Measurements from ENCODE around the gene RNASET2.
"Not testable (repeated sequence)": the region's sequence is repeated elsewhere in the genome, so short reads cannot be mapped to it uniquely, and the experiment has no call there.

The RNASET2 gene

DNA sequence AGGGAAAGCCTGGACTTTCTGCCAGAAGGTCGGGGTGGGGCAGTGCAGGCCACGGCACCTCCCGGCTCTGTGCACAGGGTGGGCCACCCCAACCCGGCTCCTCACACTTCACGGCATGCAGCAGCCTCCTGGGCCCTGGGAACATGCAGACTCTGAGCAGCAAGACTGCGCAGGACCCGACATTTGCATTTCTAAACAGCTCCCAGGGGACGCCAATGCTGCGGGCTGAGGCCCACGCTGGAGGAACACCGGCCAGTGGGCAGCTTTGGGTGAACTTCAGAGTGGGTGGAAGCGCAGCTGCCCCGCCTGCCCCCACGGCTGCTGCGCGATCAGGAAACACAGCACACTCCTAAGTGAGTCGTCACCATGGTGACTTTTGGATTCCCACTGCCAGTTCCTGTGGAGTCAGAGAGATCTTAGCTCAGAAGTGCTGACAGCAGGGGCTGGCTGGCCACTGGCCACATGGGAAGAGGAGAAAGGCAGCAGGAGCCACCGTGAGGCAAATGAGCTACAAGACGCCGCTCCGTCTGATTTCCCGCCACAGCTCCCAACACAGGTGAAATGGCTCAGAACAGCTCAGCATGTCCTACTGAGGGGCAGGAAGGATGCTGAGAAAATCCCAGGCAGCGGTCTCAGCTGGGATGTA lies 52.1 kb downstream of the RNASET2 start:
- DNase-seq (ENCODE audit: low read depth) = no peak
- Histone ChIP-seq H3K36me3 (ENCODE audit: control insufficient read depth, insufficient read depth, low read length, severe bottlenecking) (no peaks in the 10 kb centered on the region), H3K4me3 (ENCODE audit: low read length) (no peak overlapping the region), H3K4me1 (ENCODE audit: control insufficient read depth, insufficient read depth, low read length) (no peaks in the 10 kb centered on the region), H3K9ac (ENCODE audit: low read length) (no peak overlapping the region), H3K9me3 (ENCODE audit: control insufficient read depth, low read length) (no peaks in the 10 kb centered on the region), H3K27me3 (replicated peaks; ENCODE audit: control insufficient read depth, insufficient read depth, low read length) (peaks cover 4% of the 10 kb centered on the region)

DNA sequence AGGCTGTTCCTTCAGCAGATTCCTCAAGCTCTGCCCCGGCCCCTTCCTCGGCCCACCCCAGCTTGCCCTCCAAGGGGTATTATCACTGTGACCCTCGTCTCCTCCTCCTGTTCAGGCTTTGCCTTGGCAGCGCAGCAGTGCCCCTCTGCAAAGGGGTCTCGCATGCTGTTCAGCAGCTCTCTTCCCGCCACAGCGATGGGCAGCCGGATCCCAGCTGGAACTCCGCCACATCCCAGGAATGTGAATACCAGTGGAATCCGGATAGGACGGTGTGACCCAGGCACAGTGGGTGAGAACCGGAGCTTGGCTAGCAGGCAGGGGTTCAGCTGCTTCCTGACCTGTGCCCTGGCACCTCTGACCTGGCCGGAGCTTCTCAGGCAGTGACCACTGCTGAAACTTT lies 52.9 kb downstream of the RNASET2 start:
- no peaks in the 10 kb centered on the region for H3K36me3 ChIP-seq (ENCODE audit: control insufficient read depth, insufficient read depth, low read length, severe bottlenecking)
- no peaks in the 10 kb centered on the region for H3K4me1 ChIP-seq (ENCODE audit: control insufficient read depth, insufficient read depth, low read length)
- no peak overlapping the region for H3K4me3 ChIP-seq (ENCODE audit: low read length)
- H3K9ac ChIP-seq (ENCODE audit: low read length) = no peak overlapping the region
- peaks cover 4% of the 10 kb centered on the region for H3K27me3 ChIP-seq (replicated peaks; ENCODE audit: control insufficient read depth, insufficient read depth, low read length)
- H3K9me3 ChIP-seq (ENCODE audit: control insufficient read depth, low read length) = no peaks in the 10 kb centered on the region
- DNase-seq (ENCODE audit: low read depth) = no peak

DNA sequence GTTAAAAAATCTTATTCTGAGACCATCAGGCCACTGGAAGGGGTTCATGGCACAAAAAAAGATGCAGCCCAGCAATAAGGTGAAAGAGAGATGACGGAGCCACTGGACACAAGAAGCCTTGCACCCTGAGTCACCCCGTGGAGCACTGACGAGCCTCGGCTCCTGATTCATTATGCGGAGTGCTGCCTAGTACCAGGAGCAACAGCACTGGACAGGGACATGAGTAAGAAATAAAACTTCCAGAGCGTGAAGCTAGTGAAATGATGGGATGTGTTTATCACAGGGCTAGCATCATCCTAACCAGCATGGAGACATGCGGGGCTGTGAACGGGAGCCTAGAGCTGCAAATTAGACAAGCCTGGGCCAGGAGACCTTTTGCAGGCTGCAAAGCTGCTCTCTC lies 53.3 kb downstream of the RNASET2 start:
- no peak for DNase-seq (ENCODE audit: low read depth)
- H3K9ac ChIP-seq (ENCODE audit: low read length) = no peak overlapping the region
- H3K4me1 ChIP-seq (ENCODE audit: control insufficient read depth, insufficient read depth, low read length) = no peaks in the 10 kb centered on the region
- H3K9me3 ChIP-seq (ENCODE audit: control insufficient read depth, low read length) = no peaks in the 10 kb centered on the region
- no peak overlapping the region for H3K4me3 ChIP-seq (ENCODE audit: low read length)
- no peaks in the 10 kb centered on the region for H3K36me3 ChIP-seq (ENCODE audit: control insufficient read depth, insufficient read depth, low read length, severe bottlenecking)
- peaks cover 4% of the 10 kb centered on the region for H3K27me3 ChIP-seq (replicated peaks; ENCODE audit: control insufficient read depth, insufficient read depth, low read length)

DNA sequence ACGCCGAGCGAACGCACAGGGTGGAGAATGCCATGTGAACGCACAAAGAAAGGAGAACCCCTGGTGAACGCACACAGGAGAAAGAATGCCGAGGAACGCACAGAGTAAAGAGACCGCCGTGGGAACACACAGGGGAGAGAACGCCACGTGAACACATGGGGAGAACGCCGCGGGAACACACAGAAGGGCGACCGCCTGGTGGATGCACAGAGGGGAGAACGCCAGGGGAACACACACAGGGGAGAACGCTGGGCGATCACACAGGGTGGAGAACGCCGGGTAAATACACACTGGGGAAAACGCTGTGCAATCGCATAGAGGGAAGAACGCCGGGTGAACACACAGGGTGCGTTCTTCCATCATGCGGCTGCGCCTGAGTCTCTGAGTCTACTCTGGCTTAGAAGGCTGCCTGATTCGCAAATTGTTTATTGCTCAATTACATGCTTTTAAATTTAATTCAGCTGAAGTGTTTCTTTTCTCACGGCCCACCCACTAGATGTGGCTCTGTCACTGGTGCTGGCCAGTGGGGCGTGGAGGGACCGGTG lies 54.1 kb downstream of the RNASET2 start:
- DNase-seq (ENCODE audit: low read depth) = no peak
- Histone ChIP-seq H3K27me3 (replicated peaks; ENCODE audit: control insufficient read depth, insufficient read depth, low read length) (peaks cover 4% of the 10 kb centered on the region), H3K9ac (ENCODE audit: low read length) (no peak overlapping the region), H3K9me3 (ENCODE audit: control insufficient read depth, low read length) (no peaks in the 10 kb centered on the region), H3K4me3 (ENCODE audit: low read length) (no peak overlapping the region), H3K36me3 (ENCODE audit: control insufficient read depth, insufficient read depth, low read length, severe bottlenecking) (no peaks in the 10 kb centered on the region), H3K4me1 (ENCODE audit: control insufficient read depth, insufficient read depth, low read length) (no peaks in the 10 kb centered on the region)

DNA sequence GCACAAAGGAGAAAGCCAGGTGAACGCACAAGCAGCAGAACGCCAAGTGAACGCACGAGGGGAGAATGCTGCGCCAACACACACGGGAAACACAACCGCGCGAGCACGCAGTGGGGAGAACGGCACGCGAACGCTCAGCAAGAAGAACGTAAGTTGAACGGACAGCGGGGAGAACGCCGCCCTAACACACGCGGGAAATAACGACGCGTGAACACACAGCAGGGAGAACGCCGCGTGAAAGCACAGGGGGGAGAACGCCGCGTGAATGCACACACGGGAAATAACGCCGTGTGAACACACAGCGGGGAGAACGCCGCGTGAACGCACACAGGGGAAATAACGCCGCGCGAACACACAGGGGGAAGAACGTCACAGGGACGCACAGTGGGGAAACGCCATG lies 54.7 kb downstream of the RNASET2 start:
- H3K27me3 ChIP-seq (replicated peaks; ENCODE audit: control insufficient read depth, insufficient read depth, low read length) = peaks cover 4% of the 10 kb centered on the region
- H3K9me3 ChIP-seq (ENCODE audit: control insufficient read depth, low read length) = no peaks in the 10 kb centered on the region
- no peak overlapping the region for H3K4me3 ChIP-seq (ENCODE audit: low read length)
- H3K9ac ChIP-seq (ENCODE audit: low read length) = no peak overlapping the region
- DNase-seq (ENCODE audit: low read depth) = no peak
- H3K36me3 ChIP-seq (ENCODE audit: control insufficient read depth, insufficient read depth, low read length, severe bottlenecking) = no peaks in the 10 kb centered on the region
- no peaks in the 10 kb centered on the region for H3K4me1 ChIP-seq (ENCODE audit: control insufficient read depth, insufficient read depth, low read length)

DNA sequence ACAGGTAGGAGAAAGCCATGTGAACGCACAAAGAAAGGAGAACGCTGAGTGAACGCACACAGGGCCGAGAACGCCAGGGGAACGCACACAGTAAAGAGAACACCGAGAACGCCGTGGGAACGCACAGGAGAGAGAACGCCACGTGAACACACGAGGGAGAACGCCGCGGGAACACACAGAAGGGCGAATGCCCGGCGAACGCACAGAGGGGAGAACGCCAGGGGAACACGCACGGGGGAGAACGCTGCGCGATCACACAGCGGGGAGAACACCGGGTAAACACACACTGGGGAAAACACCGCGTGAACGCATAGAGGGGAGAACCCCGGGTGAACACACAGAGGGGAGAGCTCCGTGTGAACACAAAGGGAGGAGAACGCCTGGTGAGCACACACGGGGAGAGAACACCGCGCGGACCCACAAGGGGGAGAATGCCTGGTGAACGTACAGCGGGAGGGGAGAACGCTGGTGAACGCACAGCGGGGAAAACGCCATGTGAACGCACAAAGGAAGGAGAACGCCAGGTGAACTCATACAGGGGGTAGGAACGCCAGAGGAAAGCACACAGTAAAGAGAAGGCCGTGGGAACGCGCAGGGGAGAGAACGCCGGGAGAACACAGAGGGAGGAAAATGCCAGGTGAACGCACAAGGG lies 55.3 kb downstream of the RNASET2 start:
- Histone ChIP-seq H3K4me3 (ENCODE audit: low read length) (no peak overlapping the region), H3K27me3 (replicated peaks; ENCODE audit: control insufficient read depth, insufficient read depth, low read length) (peaks cover 4% of the 10 kb centered on the region), H3K9ac (ENCODE audit: low read length) (no peak overlapping the region), H3K9me3 (ENCODE audit: control insufficient read depth, low read length) (no peaks in the 10 kb centered on the region), H3K36me3 (ENCODE audit: control insufficient read depth, insufficient read depth, low read length, severe bottlenecking) (no peaks in the 10 kb centered on the region), H3K4me1 (ENCODE audit: control insufficient read depth, insufficient read depth, low read length) (no peaks in the 10 kb centered on the region)
- no peak for DNase-seq (ENCODE audit: low read depth)

DNA sequence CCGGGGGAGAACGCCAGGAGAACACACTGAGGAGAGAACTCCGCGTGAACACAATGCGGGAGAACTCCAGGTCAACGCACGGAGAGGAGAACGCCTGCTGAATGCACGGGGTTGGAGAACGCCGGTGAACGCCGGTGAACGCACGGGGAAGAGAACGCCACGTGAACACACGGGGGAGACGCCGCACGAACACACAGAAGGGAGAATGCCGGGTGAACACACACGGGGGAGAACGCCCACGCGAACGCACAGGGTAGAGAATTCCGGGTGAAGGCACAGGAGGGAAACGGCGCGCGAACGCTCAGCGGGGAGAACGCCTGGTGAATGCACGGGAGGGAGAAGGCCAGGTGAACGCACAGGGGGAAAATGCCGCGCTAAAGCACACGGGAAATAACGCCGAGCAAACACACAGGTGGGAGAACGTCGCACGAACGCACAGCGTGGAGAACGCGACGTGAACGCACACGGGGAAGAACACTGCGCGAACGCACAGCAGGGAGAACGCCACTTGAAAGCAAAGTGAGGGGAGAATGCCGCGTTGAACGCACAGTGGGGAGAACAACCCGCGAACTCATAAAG lies 56.1 kb downstream of the RNASET2 start:
- DNase-seq (ENCODE audit: low read depth) = no peak
- Histone ChIP-seq H3K9ac (ENCODE audit: low read length) (no peak overlapping the region), H3K27me3 (replicated peaks; ENCODE audit: control insufficient read depth, insufficient read depth, low read length) (peaks cover 4% of the 10 kb centered on the region)

DNA sequence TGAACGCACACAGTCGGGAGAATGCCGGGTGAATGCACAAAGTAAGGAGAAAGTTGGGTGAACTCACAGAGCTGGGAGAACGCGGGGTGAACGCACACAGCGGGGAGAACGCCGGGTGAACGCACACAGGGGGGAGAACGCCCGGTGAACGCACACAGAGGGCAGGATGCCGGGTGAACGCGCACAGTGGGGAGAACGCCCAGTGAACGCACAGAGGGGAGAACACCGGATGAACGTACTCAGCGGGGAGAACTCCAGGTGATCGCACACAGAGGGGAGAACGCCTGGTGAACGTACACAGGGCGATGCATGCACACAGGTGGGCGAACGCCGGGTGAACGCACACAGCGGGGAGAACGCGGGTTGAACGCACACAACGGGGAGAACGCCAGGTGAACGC lies 57.4 kb downstream of the RNASET2 start:
- Histone ChIP-seq H3K9me3 (ENCODE audit: control insufficient read depth, low read length) (no peaks in the 10 kb centered on the region), H3K36me3 (ENCODE audit: control insufficient read depth, insufficient read depth, low read length, severe bottlenecking) (no peaks in the 10 kb centered on the region), H3K4me1 (ENCODE audit: control insufficient read depth, insufficient read depth, low read length) (no peaks in the 10 kb centered on the region), H3K9ac (ENCODE audit: low read length) (no peak overlapping the region), H3K4me3 (ENCODE audit: low read length) (no peak overlapping the region), H3K27me3 (replicated peaks; ENCODE audit: control insufficient read depth, insufficient read depth, low read length) (no peaks in the 10 kb centered on the region)
- no peak for DNase-seq (ENCODE audit: low read depth)

More for the DNA sequence above, 56.1 kb downstream of the RNASET2 start:
- Histone ChIP-seq H3K4me3 (ENCODE audit: low read length) (no peak overlapping the region), H3K4me1 (ENCODE audit: control insufficient read depth, insufficient read depth, low read length) (no peaks in the 10 kb centered on the region), H3K36me3 (ENCODE audit: control insufficient read depth, insufficient read depth, low read length, severe bottlenecking) (no peaks in the 10 kb centered on the region), H3K9me3 (ENCODE audit: control insufficient read depth, low read length) (no peaks in the 10 kb centered on the region)

DNA sequence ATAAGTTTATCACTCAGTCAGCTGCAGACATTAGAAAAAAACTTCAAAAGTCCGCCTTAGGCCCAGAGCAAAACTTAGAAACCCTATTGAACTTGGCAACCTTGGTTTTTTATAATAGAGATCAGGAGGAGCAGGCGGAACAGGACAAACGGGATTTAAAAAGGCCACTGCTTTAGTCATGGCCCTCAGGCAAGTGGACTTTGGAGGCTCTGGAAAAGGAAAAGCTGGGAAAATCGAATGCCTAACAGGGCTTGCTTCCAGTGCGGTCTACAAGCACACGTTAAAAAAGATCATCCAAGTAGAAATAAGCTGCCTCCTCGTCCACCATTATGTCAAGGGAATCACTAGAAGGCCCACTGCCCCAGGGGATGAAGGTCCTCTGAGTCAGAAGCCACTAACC lies 61.7 kb downstream of the RNASET2 start:
- H3K4me1 ChIP-seq (ENCODE audit: control insufficient read depth, insufficient read depth, low read length); H3K4me3 ChIP-seq (ENCODE audit: low read length); H3K9ac ChIP-seq (ENCODE audit: low read length); H3K9me3 ChIP-seq (ENCODE audit: control insufficient read depth, low read length); H3K36me3 ChIP-seq (ENCODE audit: control insufficient read depth, insufficient read depth, low read length, severe bottlenecking); H3K27me3 ChIP-seq (replicated peaks; ENCODE audit: control insufficient read depth, insufficient read depth, low read length); DNase-seq (ENCODE audit: low read depth): not testable (repeated sequence)

DNA sequence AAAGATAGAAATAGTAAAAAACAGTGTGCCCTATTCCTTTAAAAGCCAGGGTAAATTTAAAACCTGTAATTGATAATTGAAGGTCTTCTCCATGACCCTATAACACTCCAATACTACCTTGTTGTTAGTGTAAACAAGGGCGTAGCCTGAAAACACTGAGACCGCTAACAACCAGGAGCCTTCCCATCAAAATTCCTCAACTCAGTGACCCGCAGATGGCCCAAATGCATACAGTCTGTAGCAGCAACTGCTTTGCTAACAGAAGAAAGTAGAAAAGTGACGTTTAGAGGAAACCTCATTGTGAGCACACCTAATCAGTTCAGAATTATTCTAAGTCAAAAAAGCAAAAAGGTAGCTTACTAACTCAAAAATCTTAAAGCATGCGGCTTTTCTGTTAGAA lies 63.9 kb downstream of the RNASET2 start:
- not testable (repeated sequence) for H3K27me3 ChIP-seq (replicated peaks; ENCODE audit: control insufficient read depth, insufficient read depth, low read length); H3K9ac ChIP-seq (ENCODE audit: low read length); H3K4me1 ChIP-seq (ENCODE audit: control insufficient read depth, insufficient read depth, low read length); H3K4me3 ChIP-seq (ENCODE audit: low read length); H3K9me3 ChIP-seq (ENCODE audit: control insufficient read depth, low read length); H3K36me3 ChIP-seq (ENCODE audit: control insufficient read depth, insufficient read depth, low read length, severe bottlenecking); DNase-seq (ENCODE audit: low read depth)

DNA sequence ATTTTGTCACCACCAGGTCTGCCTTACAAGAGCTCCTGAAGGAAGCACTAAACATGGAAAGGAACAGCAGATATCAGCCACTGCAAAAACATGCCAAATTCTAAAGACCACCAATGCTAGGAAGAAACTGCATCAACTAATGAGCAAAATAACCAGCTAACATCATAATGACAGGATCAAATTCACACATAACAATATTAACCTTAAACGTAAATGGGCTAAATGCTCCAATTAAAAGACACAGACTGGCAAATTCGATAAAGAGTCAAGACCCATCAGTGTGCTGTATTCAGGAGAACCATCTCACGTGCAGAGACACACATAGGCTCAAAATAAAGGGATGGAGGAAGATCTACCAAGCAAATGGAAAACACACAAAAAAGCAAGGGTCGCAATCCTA lies 69.6 kb downstream of the RNASET2 start:
- not testable (repeated sequence) for H3K9me3 ChIP-seq (ENCODE audit: control insufficient read depth, low read length); H3K4me3 ChIP-seq (ENCODE audit: low read length); DNase-seq (ENCODE audit: low read depth); H3K27me3 ChIP-seq (replicated peaks; ENCODE audit: control insufficient read depth, insufficient read depth, low read length); H3K4me1 ChIP-seq (ENCODE audit: control insufficient read depth, insufficient read depth, low read length); H3K9ac ChIP-seq (ENCODE audit: low read length); H3K36me3 ChIP-seq (ENCODE audit: control insufficient read depth, insufficient read depth, low read length, severe bottlenecking)

Data from adipocyte (in vitro differentiated cells).